ENCODE results near the gene VPS72. TPM values are rescaled to one million over a fixed set of nuclear protein-coding genes. Genes with fewer than 3 reads are reported as not detected.
A peak's percentile ranks its signal among the peaks of the same experiment; 100 is the strongest.

Gene VPS72
- total RNA-seq, 1 experiment from 2014 or later, result 80.1 TPM

DNA sequence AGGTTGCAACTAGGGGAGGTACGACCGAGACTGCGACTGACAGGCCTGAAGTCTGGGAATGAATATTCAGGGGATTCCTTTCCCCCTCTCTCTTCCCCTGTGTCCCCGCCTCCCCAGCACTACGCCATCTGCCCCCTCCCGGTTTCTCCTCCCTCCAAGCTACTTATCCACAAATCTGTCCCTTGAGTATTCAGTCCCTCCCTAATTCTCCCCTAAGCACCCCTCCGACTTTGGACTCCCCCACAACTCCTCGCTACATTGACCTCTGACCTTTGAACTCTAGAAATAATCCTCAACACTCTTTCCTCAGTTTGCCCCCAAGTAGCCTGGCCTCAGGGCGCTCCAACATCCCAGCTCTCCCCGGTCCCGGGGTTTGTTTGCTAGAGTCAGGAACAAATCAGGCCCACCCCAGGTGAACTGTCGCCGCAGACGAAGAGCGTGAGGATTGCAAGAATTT lies 24.7 kb downstream of the VPS72 start:
- intact Hi-C loops (cut with micrococcal nuclease; ENCODE audit: unreplicated experiment), result no loop called here
- no peaks in the 10 kb centered on the region for H3K27me3 ChIP-seq (replicated peaks; ENCODE audit: control insufficient read depth, insufficient read depth, low read length)
- no TSS peak for BruUV-seq (replicated peaks)
- no peaks in the 10 kb centered on the region for H3K4me1 ChIP-seq
- peak overlapping the region; percentile 96 for H3K27ac Mint-ChIP-seq (ENCODE audit: unreplicated experiment)
- peaks cover 9% of the 10 kb centered on the region for H3K4me1 Mint-ChIP-seq (ENCODE audit: low read depth, unreplicated experiment)
- peak overlapping the region; percentile 35 for H3K4me3 ChIP-seq (ENCODE audit: low read depth, low read length)
- H3K36me3 ChIP-seq (ENCODE audit: control insufficient read depth, insufficient read depth, low read length), result peaks cover 1% of the 10 kb centered on the region; the same call in 1 of the 2 replicates
- ChIA-PET CTCF (interaction anchor here (0.6 to 2.2 kb wide), 2 partner anchors 21 to 65 kb away, joined by 3 to 13 read pairs; no protein-coding TSS in a partner anchor), POLR2A (interaction anchor here (0.6 kb wide), 1 partner anchor 200 kb away, joined by 4 read pairs; no protein-coding TSS in a partner anchor)
- TF ChIP-seq, protein P1, sequence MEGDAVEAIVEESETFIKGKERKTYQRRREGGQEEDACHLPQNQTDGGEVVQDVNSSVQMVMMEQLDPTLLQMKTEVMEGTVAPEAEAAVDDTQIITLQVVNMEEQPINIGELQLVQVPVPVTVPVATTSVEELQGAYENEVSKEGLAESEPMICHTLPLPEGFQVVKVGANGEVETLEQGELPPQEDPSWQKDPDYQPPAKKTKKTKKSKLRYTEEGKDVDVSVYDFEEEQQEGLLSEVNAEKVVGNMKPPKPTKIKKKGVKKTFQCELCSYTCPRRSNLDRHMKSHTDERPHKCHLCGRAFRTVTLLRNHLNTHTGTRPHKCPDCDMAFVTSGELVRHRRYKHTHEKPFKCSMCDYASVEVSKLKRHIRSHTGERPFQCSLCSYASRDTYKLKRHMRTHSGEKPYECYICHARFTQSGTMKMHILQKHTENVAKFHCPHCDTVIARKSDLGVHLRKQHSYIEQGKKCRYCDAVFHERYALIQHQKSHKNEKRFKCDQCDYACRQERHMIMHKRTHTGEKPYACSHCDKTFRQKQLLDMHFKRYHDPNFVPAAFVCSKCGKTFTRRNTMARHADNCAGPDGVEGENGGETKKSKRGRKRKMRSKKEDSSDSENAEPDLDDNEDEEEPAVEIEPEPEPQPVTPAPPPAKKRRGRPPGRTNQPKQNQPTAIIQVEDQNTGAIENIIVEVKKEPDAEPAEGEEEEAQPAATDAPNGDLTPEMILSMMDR (IDR thresholded peaks at IDR 0.05; ENCODE audit: insufficient read depth in 1 of 2, low read depth in 1 of 2, low read length in 1 of 2, severe bottlenecking in 1 of 2, unreplicated experiment in 1 of 2), result no peak
- H3K9me3 ChIP-seq, result no peaks in the 10 kb centered on the region
- peak overlapping the region; percentile 96 for H3K4me3 Mint-ChIP-seq (ENCODE audit: unreplicated experiment)
- no peak for DNase-seq
- H3K36me3 Mint-ChIP-seq (ENCODE audit: insufficient read depth, unreplicated experiment), result peaks cover 49% of the 10 kb centered on the region
- no peaks in the 10 kb centered on the region for H3K9me3 Mint-ChIP-seq (ENCODE audit: unreplicated experiment)
- no peaks in the 10 kb centered on the region for H3K27me3 Mint-ChIP-seq (ENCODE audit: insufficient read depth, unreplicated experiment)

DNA sequence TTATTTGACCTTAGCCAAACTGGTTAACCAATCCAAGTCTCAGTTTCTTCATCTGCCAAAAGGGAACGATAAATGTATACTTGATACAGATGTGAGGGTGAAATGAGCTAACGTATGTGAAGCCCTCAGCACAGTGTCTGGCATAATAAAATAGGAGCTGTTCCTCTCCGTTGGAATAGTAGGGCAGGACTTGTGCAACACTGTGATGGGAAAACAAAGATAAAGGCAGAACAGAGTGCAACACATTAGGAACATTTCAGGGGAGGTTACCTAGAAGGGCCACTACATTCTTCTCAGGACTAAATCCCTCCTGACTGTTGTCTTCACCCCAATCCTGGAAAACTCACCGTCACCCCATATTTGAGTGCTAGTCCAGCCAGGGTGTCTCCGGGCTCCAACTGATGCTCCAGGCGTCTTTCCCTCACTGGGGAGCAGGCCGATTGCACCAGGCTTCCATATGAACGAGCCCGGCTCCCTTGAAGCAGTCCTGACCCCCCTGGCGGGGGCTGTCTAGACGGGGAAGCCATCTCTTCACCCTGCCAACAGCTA lies 25.2 kb downstream of the VPS72 start:
- Histone ChIP-seq H3K36me3 (ENCODE audit: control insufficient read depth, insufficient read depth, low read length) (peaks cover 1% of the 10 kb centered on the region; the same call in 1 of the 2 replicates), H3K4me1 (no peaks in the 10 kb centered on the region), H3K9me3 (no peaks in the 10 kb centered on the region), H3K27me3 (replicated peaks; ENCODE audit: control insufficient read depth, insufficient read depth, low read length) (no peaks in the 10 kb centered on the region), H3K4me3 (ENCODE audit: low read depth, low read length) (peak overlapping the region; percentile 35)
- DNase-seq, result no peak
- ChIA-PET CTCF (interaction anchor here (0.6 to 2.2 kb wide), 2 partner anchors 20 to 65 kb away, joined by 3 to 13 read pairs; no protein-coding TSS in a partner anchor), POLR2A (interaction anchor here (0.5 kb wide), 1 partner anchor 36 kb away, joined by 8 read pairs; no protein-coding TSS in a partner anchor)
- H3K27me3 Mint-ChIP-seq (ENCODE audit: insufficient read depth, unreplicated experiment), result no peaks in the 10 kb centered on the region
- BruUV-seq (replicated peaks), result no TSS peak
- TF ChIP-seq, protein P1 (IDR thresholded peaks at IDR 0.05; ENCODE audit: insufficient read depth in 1 of 2, low read depth in 1 of 2, low read length in 1 of 2, severe bottlenecking in 1 of 2, unreplicated experiment in 1 of 2), result no peak
- intact Hi-C loops (cut with micrococcal nuclease; ENCODE audit: unreplicated experiment), result no loop called here
- H3K27ac Mint-ChIP-seq (ENCODE audit: unreplicated experiment), result peak overlapping the region; percentile 96
- peak overlapping the region; percentile 96 for H3K4me3 Mint-ChIP-seq (ENCODE audit: unreplicated experiment)
- peaks cover 9% of the 10 kb centered on the region for H3K4me1 Mint-ChIP-seq (ENCODE audit: low read depth, unreplicated experiment)
- H3K36me3 Mint-ChIP-seq (ENCODE audit: insufficient read depth, unreplicated experiment), result peaks cover 44% of the 10 kb centered on the region
- H3K9me3 Mint-ChIP-seq (ENCODE audit: unreplicated experiment), result no peaks in the 10 kb centered on the region

DNA sequence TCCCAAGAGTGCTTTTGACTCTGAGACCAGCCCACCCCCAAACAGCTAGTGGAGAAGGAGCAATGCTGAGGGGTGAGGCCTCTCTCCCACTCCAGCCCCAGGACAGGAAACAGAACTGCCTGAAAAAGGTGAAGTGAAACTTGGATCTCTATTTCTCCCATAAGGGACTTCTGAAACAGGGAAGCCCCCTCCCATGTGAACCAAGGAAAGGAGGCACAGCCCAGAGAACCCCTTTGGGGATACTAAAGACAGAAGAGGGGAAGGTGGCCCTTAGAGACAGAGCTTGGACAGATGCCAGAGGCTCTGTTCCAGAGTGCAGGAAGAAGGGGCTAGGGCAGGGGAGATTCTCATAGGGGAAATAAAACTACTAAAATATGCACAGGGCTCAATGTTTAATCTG lies 30.6 kb downstream of the VPS72 start:
- no peaks in the 10 kb centered on the region for H3K27me3 ChIP-seq (replicated peaks; ENCODE audit: control insufficient read depth, insufficient read depth, low read length)
- Mint-ChIP-seq H3K27ac (ENCODE audit: unreplicated experiment) (no peak overlapping the region), H3K9me3 (ENCODE audit: unreplicated experiment) (no peaks in the 10 kb centered on the region), H3K4me1 (ENCODE audit: low read depth, unreplicated experiment) (no peaks in the 10 kb centered on the region), H3K27me3 (ENCODE audit: insufficient read depth, unreplicated experiment) (no peaks in the 10 kb centered on the region), H3K36me3 (ENCODE audit: insufficient read depth, unreplicated experiment) (no peaks in the 10 kb centered on the region), H3K4me3 (ENCODE audit: unreplicated experiment) (no peak overlapping the region)
- H3K4me3 ChIP-seq (ENCODE audit: low read depth, low read length), result no peak overlapping the region
- no peaks in the 10 kb centered on the region for H3K9me3 ChIP-seq
- DNase-seq, result no peak
- intact Hi-C loops (cut with micrococcal nuclease; ENCODE audit: unreplicated experiment), result loop anchor here (5.0 kb wide), 1 partner anchor 137 kb away; no protein-coding TSS in a partner anchor
- TF ChIP-seq, protein P1 (IDR thresholded peaks at IDR 0.05; ENCODE audit: insufficient read depth in 1 of 2, low read depth in 1 of 2, low read length in 1 of 2, severe bottlenecking in 1 of 2, unreplicated experiment in 1 of 2), result no peak
- no TSS peak for BruUV-seq (replicated peaks)
- ChIA-PET POLR2A (no interaction called here), CTCF (interaction anchor here (0.6 to 6.9 kb wide), 2 partner anchors 60 to 185 kb away, joined by 4 to 69 read pairs; partner anchors contain the start of gene CERS2)
- H3K4me1 ChIP-seq, result no peaks in the 10 kb centered on the region
- H3K36me3 ChIP-seq (ENCODE audit: control insufficient read depth, insufficient read depth, low read length), result no peaks in the 10 kb centered on the region
